LNCaP clone FGC (cell line): ENCODE measurements around the gene CD52.

ENCODE experiments used
- DNase-seq: peaks from one replicate; pipeline ENCODE4 v3.0.0-alpha.2; 2011; ENCODE audit warnings: low read depth
- H3K4me3 ChIP-seq: 2 replicates; pipeline ENCODE4 v1.5.1; 2011; ENCODE audit warnings: mild to moderate bottlenecking, low read depth, low read length, control low read depth
- CTCF ChIP-seq: IDR thresholded peaks from 2 replicates; pipeline ENCODE4 v1.5.1; 2012; ENCODE audit warnings: mild to moderate bottlenecking; ENCODE audit not compliant: control insufficient read depth, insufficient read depth; ENCODE audit errors: extremely low read depth

CD52 gene

GRCh38 chr1:26349877-26350244 is 32.1 kb downstream of the CD52 start:
- TF ChIP-seq CTCF: no peak
- no peak overlapping the region for H3K4me3 ChIP-seq
- DNase-seq: no peak

GRCh38 chr1:26350343-26350700 is 32.6 kb downstream of the CD52 start:
- no peak overlapping the region for H3K4me3 ChIP-seq
- TF ChIP-seq CTCF: no peak
- no peak for DNase-seq

- TF ChIP-seq CTCF: no peak
Observed at GRCh38 chr1:26350701-26351589, 33.2 kb downstream of the CD52 start.

GRCh38 chr1:26351590-26352337 is 34.0 kb downstream of the CD52 start:
- no peak for DNase-seq
- no peak overlapping the region for H3K4me3 ChIP-seq
- no peak for TF ChIP-seq CTCF

More at GRCh38 chr1:26350701-26351589, 33.2 kb downstream of the CD52 start:
- no peak for DNase-seq
- no peak overlapping the region for H3K4me3 ChIP-seq

- no peak overlapping the region for H3K4me3 ChIP-seq
- TF ChIP-seq CTCF: no peak
- no peak for DNase-seq
Observed at GRCh38 chr1:26352338-26352679, 34.6 kb downstream of the CD52 start.

GRCh38 chr1:26353210-26353859 is 35.6 kb downstream of the CD52 start:
- TF ChIP-seq CTCF: no peak
- no peak overlapping the region for H3K4me3 ChIP-seq
- DNase-seq: no peak
